ENCODE results near the gene ECD. TPM values are rescaled to one million over a fixed set of nuclear protein-coding genes. Genes with fewer than 3 reads are reported as not detected.
A peak's percentile ranks its signal among the peaks of the same experiment; 100 is the strongest.

ECD gene
- total RNA-seq, 2 experiments from 2014 or later: 50.5 to 57.7 TPM

DNA sequence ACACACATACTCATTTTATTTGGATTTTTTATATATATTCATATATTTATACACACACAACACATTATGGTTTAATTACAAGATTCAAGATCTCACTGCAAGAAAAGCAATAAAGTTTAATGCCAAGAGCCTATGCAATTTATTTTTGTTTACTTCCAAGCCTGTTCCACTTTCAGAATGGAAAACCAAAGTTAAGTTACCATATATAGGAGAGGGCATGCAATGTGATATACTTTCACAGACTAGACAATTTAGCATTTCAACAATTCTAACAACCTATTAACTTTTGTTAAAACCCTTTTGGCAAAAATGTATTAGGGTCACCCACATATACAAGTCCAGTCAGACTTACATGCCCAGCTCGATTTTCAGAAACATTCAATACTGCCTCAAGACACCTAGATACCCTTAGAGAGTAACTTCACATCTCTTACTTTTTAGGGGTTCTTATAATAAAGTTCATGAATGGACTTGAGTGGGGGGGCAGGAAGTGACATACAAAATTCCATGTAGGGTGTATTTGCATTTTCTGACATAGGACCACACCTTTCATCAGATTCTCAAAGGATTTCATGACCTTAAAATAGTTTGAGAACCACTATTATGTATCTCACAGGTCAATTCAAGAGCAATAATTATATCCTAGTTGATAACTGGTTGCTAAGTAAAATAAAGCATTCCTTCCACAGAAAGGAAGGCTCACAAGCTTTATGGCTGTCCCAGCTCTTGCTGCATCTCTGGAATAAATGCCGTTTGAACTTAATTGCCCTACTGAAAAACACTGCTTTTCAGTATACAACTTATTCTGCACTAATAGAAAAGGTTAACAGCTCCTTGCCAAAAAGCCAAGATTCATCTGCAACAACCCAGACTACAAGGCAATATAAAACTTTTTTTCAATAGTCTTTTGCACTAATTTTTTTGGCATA is 73.6 kb downstream of the ECD start:
- Mint-ChIP-seq H3K27me3 (no peaks in the 10 kb centered on the region), H3K9me3 (no peaks in the 10 kb centered on the region), H3K36me3 (ENCODE audit: low read depth) (peaks cover 24% of the 10 kb centered on the region), H3K4me1 (ENCODE audit: low read depth) (peaks cover 45% of the 10 kb centered on the region), H3K4me3 (peak overlapping the region; percentile 94), H3K27ac (peak overlapping the region; percentile 87)
- TF ChIP-seq, protein P1, sequence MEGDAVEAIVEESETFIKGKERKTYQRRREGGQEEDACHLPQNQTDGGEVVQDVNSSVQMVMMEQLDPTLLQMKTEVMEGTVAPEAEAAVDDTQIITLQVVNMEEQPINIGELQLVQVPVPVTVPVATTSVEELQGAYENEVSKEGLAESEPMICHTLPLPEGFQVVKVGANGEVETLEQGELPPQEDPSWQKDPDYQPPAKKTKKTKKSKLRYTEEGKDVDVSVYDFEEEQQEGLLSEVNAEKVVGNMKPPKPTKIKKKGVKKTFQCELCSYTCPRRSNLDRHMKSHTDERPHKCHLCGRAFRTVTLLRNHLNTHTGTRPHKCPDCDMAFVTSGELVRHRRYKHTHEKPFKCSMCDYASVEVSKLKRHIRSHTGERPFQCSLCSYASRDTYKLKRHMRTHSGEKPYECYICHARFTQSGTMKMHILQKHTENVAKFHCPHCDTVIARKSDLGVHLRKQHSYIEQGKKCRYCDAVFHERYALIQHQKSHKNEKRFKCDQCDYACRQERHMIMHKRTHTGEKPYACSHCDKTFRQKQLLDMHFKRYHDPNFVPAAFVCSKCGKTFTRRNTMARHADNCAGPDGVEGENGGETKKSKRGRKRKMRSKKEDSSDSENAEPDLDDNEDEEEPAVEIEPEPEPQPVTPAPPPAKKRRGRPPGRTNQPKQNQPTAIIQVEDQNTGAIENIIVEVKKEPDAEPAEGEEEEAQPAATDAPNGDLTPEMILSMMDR (IDR thresholded peaks at IDR 0.05): no peak
- intact Hi-C loops (cut with DNase I, micrococcal nuclease): no loop called here
- Histone ChIP-seq H3K4me1 (ENCODE audit: insufficient read depth, low read length) (peaks cover 7% of the 10 kb centered on the region), H3K27ac (ENCODE audit: low read depth in 1 of 2, low read length in 2 of 2) (no peak overlapping the region), H3K27me3 (ENCODE audit: control insufficient read depth in 1 of 2, insufficient read depth in 2 of 2, low read length in 2 of 2) (no peaks in the 10 kb centered on the region), H3K9me3 (ENCODE audit: control insufficient read depth in 1 of 2, insufficient read depth in 1 of 2, low read length in 2 of 2) (no peaks in the 10 kb centered on the region), H3K4me3 (ENCODE audit: low read length) (no peak overlapping the region), H3K36me3 (ENCODE audit: insufficient read depth, low read length) (no peaks in the 10 kb centered on the region)
- ATAC-seq (ENCODE audit: poor library complexity) (no peak), DNase-seq (peak in 1 of 14 experiments; percentile 16)
- ChIA-PET POLR2A (interaction anchor here (1.7 to 4.8 kb wide), 4 partner anchors 7 to 158 kb away, joined by 5 to 41 read pairs (median 16); partner anchors contain the start of genes ECD, FAM149B1 and MRPS16), CTCF (interaction anchor here (1.0 to 4.3 kb wide), 3 partner anchors 14 to 17 kb away, joined by 3 to 28 read pairs (median 3); partner anchors contain the start of gene NUDT13)

GRCh38 chr10:73092830-73093229 is 75.0 kb downstream of the ECD start:
- no peaks in the 10 kb centered on the region for H3K27me3 Mint-ChIP-seq
- ChIA-PET POLR2A (interaction anchor here (0.6 to 0.7 kb wide), 2 partner anchors 8 to 24 kb away, joined by 3 read pairs; no protein-coding TSS in a partner anchor), CTCF (no interaction called here)
- H3K27ac Mint-ChIP-seq: no peak overlapping the region
- peaks cover 24% of the 10 kb centered on the region for H3K36me3 Mint-ChIP-seq (ENCODE audit: low read depth)
- TF ChIP-seq, protein P1 (IDR thresholded peaks at IDR 0.05): no peak
- intact Hi-C loops (cut with DNase I, micrococcal nuclease): no loop called here
- H3K4me3 ChIP-seq (ENCODE audit: low read length): no peak overlapping the region
- peaks cover 7% of the 10 kb centered on the region for H3K4me1 ChIP-seq (ENCODE audit: insufficient read depth, low read length)
- H3K4me3 Mint-ChIP-seq: no peak overlapping the region
- DNase-seq (no peak), ATAC-seq (ENCODE audit: poor library complexity) (no peak)
- H3K9me3 ChIP-seq (ENCODE audit: control insufficient read depth in 1 of 2, insufficient read depth in 1 of 2, low read length in 2 of 2): no peaks in the 10 kb centered on the region
- H3K9me3 Mint-ChIP-seq: no peaks in the 10 kb centered on the region
- no peak overlapping the region for H3K27ac ChIP-seq (ENCODE audit: low read depth in 1 of 2, low read length in 2 of 2)
- H3K27me3 ChIP-seq (ENCODE audit: control insufficient read depth in 1 of 2, insufficient read depth in 2 of 2, low read length in 2 of 2): no peaks in the 10 kb centered on the region
- no peaks in the 10 kb centered on the region for H3K36me3 ChIP-seq (ENCODE audit: insufficient read depth, low read length)
- peaks cover 45% of the 10 kb centered on the region for H3K4me1 Mint-ChIP-seq (ENCODE audit: low read depth)

DNA sequence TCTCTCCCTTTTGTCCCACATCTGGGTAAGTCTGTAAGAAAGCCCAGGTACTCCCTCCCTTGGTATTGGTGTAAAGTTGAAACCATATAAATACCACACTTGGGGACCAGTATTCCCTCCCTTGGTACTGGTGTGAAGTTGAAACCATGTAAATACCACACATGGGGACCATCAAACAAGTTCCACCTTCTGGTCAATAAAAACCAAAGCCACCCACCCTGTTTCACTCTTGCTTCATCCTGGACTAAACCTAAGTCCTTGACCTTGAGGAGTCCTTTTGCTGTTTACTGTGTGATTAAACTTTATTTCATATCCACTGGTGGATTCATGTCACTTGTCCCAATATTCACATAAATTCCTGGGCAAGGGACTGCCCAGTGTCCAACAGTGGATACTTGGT is 79.5 kb downstream of the ECD start:
- POLR2A ChIA-PET: interaction anchor here (3.3 kb wide), 1 partner anchor 8 kb away, joined by 14 read pairs; the partner anchor contains the start of gene P4HA1
- Histone ChIP-seq H3K36me3 (ENCODE audit: insufficient read depth, low read length) (no peaks in the 10 kb centered on the region), H3K4me3 (ENCODE audit: low read length) (no peak overlapping the region), H3K4me1 (ENCODE audit: insufficient read depth, low read length) (no peaks in the 10 kb centered on the region), H3K9me3 (ENCODE audit: control insufficient read depth in 1 of 2, insufficient read depth in 1 of 2, low read length in 2 of 2) (no peaks in the 10 kb centered on the region), H3K27ac (ENCODE audit: low read depth in 1 of 2, low read length in 2 of 2) (no peak overlapping the region), H3K27me3 (ENCODE audit: control insufficient read depth in 1 of 2, insufficient read depth in 2 of 2, low read length in 2 of 2) (no peaks in the 10 kb centered on the region)
- DNase-seq (no peak), ATAC-seq (ENCODE audit: poor library complexity) (no peak)
- CTCF ChIA-PET: no interaction called here
- H3K4me1 Mint-ChIP-seq (ENCODE audit: low read depth): peaks cover 16% of the 10 kb centered on the region
- TF ChIP-seq, protein P1 (IDR thresholded peaks at IDR 0.05): no peak
- intact Hi-C loops (cut with DNase I, micrococcal nuclease): no loop called here
- H3K27me3 Mint-ChIP-seq: no peaks in the 10 kb centered on the region
- H3K36me3 Mint-ChIP-seq (ENCODE audit: low read depth): peaks cover 10% of the 10 kb centered on the region
- H3K27ac Mint-ChIP-seq: no peak overlapping the region
- no peaks in the 10 kb centered on the region for H3K9me3 Mint-ChIP-seq
- no peak overlapping the region for H3K4me3 Mint-ChIP-seq
